GM10266 (cell line): ENCODE measurements around the gene TFCP2.

ENCODE experiments used
- DNase-seq: peaks from one replicate; pipeline ENCODE4 v3.0.0; 2012; ENCODE audit errors: extremely low spot score
- TF ChIP-seq, protein P1 (sequence below): IDR thresholded peaks from 2 replicates; pipeline ENCODE4 v1.5.1; 2012; ENCODE audit warnings: mild to moderate bottlenecking, low read depth; ENCODE audit not compliant: control insufficient read depth, insufficient read depth; ENCODE audit errors: missing control alignments

Gene TFCP2

DNA sequence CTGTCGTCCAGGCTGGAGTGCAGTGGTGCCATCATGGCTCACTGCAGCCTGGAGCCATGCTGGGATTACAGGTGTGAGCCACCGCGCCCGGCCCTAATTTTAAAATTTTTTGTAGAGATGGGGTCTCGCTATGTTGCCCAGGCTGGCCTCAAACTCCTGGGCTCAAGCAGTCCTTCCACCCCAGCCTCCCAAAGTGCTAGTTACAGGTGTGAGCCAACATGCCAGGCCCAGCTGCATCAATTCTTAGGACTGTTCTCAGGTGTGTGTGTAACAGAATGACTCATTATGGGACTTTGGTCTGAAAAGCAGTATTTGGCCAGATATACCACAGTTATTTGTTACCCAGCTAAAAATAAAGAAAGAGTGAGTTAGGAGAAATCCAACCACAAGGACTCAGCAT lies 107.4 kb downstream of the TFCP2 start:
- DNase-seq = no peak
- TF ChIP-seq, protein P1, sequence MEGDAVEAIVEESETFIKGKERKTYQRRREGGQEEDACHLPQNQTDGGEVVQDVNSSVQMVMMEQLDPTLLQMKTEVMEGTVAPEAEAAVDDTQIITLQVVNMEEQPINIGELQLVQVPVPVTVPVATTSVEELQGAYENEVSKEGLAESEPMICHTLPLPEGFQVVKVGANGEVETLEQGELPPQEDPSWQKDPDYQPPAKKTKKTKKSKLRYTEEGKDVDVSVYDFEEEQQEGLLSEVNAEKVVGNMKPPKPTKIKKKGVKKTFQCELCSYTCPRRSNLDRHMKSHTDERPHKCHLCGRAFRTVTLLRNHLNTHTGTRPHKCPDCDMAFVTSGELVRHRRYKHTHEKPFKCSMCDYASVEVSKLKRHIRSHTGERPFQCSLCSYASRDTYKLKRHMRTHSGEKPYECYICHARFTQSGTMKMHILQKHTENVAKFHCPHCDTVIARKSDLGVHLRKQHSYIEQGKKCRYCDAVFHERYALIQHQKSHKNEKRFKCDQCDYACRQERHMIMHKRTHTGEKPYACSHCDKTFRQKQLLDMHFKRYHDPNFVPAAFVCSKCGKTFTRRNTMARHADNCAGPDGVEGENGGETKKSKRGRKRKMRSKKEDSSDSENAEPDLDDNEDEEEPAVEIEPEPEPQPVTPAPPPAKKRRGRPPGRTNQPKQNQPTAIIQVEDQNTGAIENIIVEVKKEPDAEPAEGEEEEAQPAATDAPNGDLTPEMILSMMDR = no peak

DNA sequence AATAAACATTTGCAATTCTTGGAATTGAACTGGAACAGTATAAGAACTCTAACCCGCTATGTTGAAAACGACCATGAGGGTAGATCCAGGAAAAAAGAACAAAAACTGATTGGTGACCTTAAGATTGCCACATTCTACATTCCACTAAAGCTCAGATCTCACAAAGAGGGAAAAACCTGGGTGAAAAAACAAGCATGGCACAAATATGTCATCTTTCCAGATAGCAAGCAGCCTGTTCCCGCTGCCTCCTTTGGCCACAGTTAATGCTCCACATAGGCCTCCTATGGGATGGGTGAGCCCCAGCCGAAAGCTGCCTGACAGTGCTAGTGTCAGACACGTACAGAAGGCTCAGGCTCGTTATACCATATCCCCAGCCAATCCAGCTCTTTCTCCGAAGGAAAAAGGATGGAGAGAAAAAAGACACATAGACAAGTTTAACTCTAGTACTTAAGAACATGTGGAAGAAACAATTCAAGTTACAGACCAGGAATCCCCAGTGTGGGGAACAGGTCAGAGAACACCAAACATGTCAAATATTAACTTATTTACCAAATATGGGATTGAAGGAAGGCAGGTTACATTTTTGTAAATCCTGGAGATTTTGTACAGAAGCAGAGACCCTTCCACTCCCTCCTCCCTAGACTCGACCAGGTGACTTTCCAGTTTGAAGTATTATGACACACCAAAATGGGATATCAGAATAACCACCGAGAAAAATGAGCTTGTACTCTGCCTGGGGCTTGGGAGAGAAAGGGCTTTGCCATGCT lies 110.1 kb downstream of the TFCP2 start:
- DNase-seq = no peak
- TF ChIP-seq, protein P1 = no peak

DNA sequence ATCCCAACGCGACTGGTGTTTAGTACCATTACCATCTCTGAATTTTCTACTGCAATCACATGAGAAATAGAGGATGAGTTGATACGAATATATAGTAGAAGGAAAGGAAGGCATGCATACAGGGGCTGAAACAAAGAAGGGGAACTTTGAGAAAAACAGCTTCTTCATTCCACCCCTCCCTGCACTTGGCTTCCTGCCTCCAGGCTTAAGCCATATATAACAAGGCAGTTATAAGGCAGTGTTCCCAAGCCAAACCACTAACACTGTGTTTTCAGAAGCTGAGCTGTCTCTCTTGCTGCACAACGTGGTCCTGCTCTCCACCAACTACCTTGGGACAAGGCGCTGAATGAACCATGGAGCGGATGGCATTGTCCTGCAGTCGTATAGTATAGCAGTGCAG lies 113.8 kb downstream of the TFCP2 start:
- TF ChIP-seq, protein P1 = no peak
- DNase-seq = no peak

DNA sequence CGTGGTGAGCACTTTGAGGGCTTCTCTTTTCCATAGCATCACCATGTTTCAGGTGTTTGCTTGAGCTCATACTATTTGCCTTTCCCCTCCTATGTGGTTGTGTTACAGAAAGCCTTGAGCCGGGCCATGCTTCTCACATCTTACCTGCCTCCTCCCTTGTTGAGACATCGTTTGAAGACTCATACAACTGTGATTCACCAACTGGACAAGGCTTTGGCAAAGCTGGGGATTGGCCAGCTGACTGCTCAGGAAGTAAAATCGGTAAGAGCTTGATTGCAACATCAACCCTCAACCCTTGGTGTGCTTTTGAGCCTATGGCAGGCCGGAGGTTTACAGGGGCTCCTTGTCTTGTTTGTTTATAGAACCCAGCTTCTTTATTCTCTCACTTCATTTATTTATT lies 116.7 kb downstream of the TFCP2 start:
- no peak for DNase-seq
- TF ChIP-seq, protein P1 = no peak

DNA sequence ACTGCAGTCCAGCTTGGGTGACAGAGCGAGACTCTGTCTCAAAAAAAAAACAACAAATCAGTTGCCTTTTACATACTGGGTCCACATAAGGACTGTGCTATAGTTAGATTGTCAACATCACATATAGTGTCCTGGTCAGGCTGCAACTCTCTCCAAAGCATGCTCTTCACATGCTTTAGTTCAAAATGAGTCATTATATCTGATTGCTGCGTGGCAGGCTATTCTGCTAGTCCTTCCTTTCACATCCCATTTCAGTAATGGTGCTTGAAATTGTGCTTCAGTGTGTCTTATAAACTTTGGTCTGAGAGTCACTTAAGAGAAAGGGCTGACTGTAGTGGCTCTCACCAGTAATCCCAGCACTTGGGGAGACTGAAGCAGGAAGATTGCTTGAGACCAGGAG lies 117.9 kb downstream of the TFCP2 start:
- DNase-seq = no peak
- TF ChIP-seq, protein P1 = no peak

DNA sequence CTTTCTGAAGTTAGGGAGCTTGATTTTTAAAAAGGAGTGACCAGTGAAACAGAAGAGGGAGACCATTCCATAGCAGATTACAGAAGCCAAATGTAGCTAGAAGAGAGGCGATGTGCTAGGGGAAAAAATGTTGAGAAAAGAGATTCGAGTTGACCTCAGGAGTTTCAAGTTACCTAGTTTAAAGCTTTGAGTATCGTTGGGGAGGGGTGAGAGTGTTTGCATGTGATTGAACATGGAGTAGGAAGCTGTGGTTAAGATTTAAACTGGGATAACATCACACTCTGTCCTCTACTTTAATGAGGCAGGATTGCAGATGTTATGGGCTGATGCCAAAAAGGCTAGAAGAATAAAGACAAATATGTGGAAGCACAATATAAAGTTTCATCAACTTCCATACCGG lies 121.1 kb downstream of the TFCP2 start:
- TF ChIP-seq, protein P1 = no peak
- no peak for DNase-seq

DNA sequence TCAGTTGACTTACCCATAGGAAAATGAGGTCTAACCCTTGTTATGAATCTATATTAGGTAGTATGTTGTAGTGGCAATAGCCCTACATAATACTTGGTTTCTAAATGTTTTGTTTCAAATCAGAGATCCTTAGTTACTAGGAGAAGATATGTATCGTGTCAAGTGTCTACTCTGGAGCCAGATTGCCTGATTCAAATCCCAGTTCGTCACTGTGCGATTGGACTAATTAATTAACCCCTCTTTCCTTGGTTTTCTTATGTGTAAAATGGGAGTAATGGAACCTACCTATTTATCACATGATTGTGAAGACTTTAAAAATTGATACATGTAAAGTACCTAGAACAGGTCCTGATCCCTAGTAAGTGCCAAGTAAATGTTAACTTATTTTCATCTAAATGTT lies 123.4 kb downstream of the TFCP2 start:
- TF ChIP-seq, protein P1 = no peak
- DNase-seq = no peak
